IMR-90 (cell line): Measurements from ENCODE around the gene MEGF9. TPM values are rescaled to one million over a fixed set of nuclear protein-coding genes. Genes with fewer than 3 reads are reported as not detected.
A peak's percentile ranks its signal among the peaks of the same experiment; 100 is the strongest.

Experiments used
- ATAC-seq: fragments of 200-7000 bp; cut with Tn5 transposase; 2 replicates; pipeline ENCODE4 v1.9.1; 2020; ENCODE audit warnings: low read depth, mild to moderate bottlenecking, moderate library complexity
- BruUV-seq: library from RNA; stranded (reverse); fragments of 400-500 nt; replicated peaks from 2 replicates; lab custom pipeline; 2021; lab: Mats Ljungman, UMichigan
- CTCF ChIA-PET: fragments of 300-600 bp; formaldehyde crosslinking; extraction: SDS; loops from one replicate; lab custom pipeline; 2021; ENCODE audit warnings: antibody characterized with exemption; lab: Yijun Ruan, JAX
- POLR2A ChIA-PET: fragments of 300-600 bp; sonication (Branson Sonifier 250); formaldehyde crosslinking; loops from one replicate; lab custom pipeline; 2022; ENCODE audit warnings: antibody characterized with exemption; ENCODE audit not compliant: unreplicated experiment; lab: Charles Lee
- DNase-seq: peaks from one replicate; pipeline ENCODE4 v3.0.0; 2013
- H2AFZ ChIP-seq: replicated peaks from 2 replicates; pipeline ENCODE3; 2013; ENCODE audit warnings: low read length, mild to moderate bottlenecking; ENCODE audit not compliant: poor library complexity
- H2AK5ac ChIP-seq: 2 replicates; pipeline ENCODE4 v1.6.1; 2013; ENCODE audit warnings: low read depth, low read length, inconsistent platforms
- H2AK9ac ChIP-seq: replicated peaks from 2 replicates; pipeline ENCODE3; 2013; ENCODE audit warnings: mild to moderate bottlenecking, low read depth, low read length, moderate library complexity; ENCODE audit not compliant: poor library complexity
- H2BK120ac ChIP-seq: 2 replicates; pipeline ENCODE4 v1.6.1; 2013; ENCODE audit warnings: low read depth, low read length, inconsistent platforms
- H2BK15ac ChIP-seq: 3 replicates; pipeline ENCODE4 v1.6.1; 2013; ENCODE audit warnings: low read depth, low read length, inconsistent platforms
- H2BK20ac ChIP-seq: 2 replicates; pipeline ENCODE4 v1.6.1; 2013; ENCODE audit warnings: low read depth, mild to moderate bottlenecking, inconsistent platforms, low read length, moderate library complexity
- H2BK5ac ChIP-seq: 2 replicates; pipeline ENCODE4 v1.6.1; 2013; ENCODE audit warnings: mild to moderate bottlenecking, low read depth, low read length, inconsistent platforms; ENCODE audit not compliant: poor library complexity, severe bottlenecking
- H3K14ac ChIP-seq: replicated peaks from 2 replicates; pipeline ENCODE4 v1.6.1; 2013; ENCODE audit warnings: low read depth, low read length, inconsistent platforms
- H3K18ac ChIP-seq: 2 replicates; pipeline ENCODE4 v1.6.1; 2013; ENCODE audit warnings: low read depth, low read length, control low read depth
- H3K23ac ChIP-seq: 2 replicates; pipeline ENCODE4 v1.6.1; 2013; ENCODE audit warnings: low read depth, low read length, inconsistent platforms
- H3K27ac ChIP-seq: 2 replicates; pipeline ENCODE4 v1.5.1; 2013; ENCODE audit warnings: mild to moderate bottlenecking, control low read depth, low read length; ENCODE audit not compliant: insufficient read depth
- H3K27me3 ChIP-seq: 2 replicates; pipeline ENCODE4 v1.6.1; 2013; ENCODE audit warnings: low read length; ENCODE audit not compliant: control insufficient read depth, insufficient read depth
- H3K36me3 ChIP-seq: 2 replicates; pipeline ENCODE4 v1.6.1; 2013; ENCODE audit warnings: low read length, mixed read lengths; ENCODE audit not compliant: control insufficient read depth, insufficient read depth
- H3K4ac ChIP-seq: 2 replicates; pipeline ENCODE4 v1.6.1; 2013; ENCODE audit warnings: low read depth, low read length, inconsistent platforms
- H3K4me1 ChIP-seq: 2 replicates; pipeline ENCODE4 v1.6.1; 2013; ENCODE audit warnings: low read length, mixed read lengths; ENCODE audit not compliant: control insufficient read depth, insufficient read depth
- H3K4me2 ChIP-seq: 2 replicates; pipeline ENCODE4 v1.6.1; 2013; ENCODE audit warnings: low read depth, mild to moderate bottlenecking, control low read depth, low read length, moderate library complexity
- H3K4me3 ChIP-seq: 2 replicates; pipeline ENCODE4 v1.5.1; 2013; ENCODE audit warnings: low read depth, mild to moderate bottlenecking, control low read depth, low read length, moderate library complexity; ENCODE audit not compliant: insufficient read depth
- H3K56ac ChIP-seq: 2 replicates; pipeline ENCODE4 v1.6.1; 2013; ENCODE audit warnings: low read length, inconsistent platforms; ENCODE audit not compliant: insufficient read depth; ENCODE audit errors: extremely low read depth
- H3K79me1 ChIP-seq, 2 experiments: 2 replicates each; pipeline ENCODE4 v1.6.1; 2013; ENCODE audit warnings: low read length in 2 of 2, inconsistent platforms in 1 of 2, low read depth in 1 of 2
- H3K9ac ChIP-seq: 2 replicates; pipeline ENCODE4 v1.6.1; 2013; ENCODE audit warnings: low read depth, low read length, control low read depth
- H3K9me1 ChIP-seq: 2 replicates; pipeline ENCODE4 v1.6.1; 2013; ENCODE audit warnings: low read length, inconsistent platforms; ENCODE audit not compliant: insufficient read depth
- H3K9me3 ChIP-seq: 2 replicates; pipeline ENCODE4 v1.6.1; 2013; ENCODE audit warnings: low read length; ENCODE audit not compliant: control insufficient read depth, insufficient read depth
- H4K20me1 ChIP-seq: 2 replicates; pipeline ENCODE4 v1.6.1; 2013; ENCODE audit warnings: low read length, inconsistent platforms; ENCODE audit not compliant: insufficient read depth
- H4K5ac ChIP-seq: 2 replicates; pipeline ENCODE4 v1.6.1; 2013; ENCODE audit warnings: mild to moderate bottlenecking, low read depth, low read length, control low read depth
- H4K8ac ChIP-seq, 2 experiments: 2 replicates each; pipeline ENCODE4 v1.6.1; 2013; ENCODE audit warnings: low read depth in 2 of 2, low read length in 2 of 2, control low read depth in 1 of 2, inconsistent platforms in 1 of 2
- H4K91ac ChIP-seq: 2 replicates; pipeline ENCODE4 v1.6.1; 2013; ENCODE audit warnings: low read depth, low read length, inconsistent platforms; ENCODE audit not compliant: insufficient read depth
- BHLHE40 ChIP-seq: fragments of 150-350 bp; IDR thresholded peaks from 2 replicates; pipeline ENCODE4 v1.6.1; 2016; ENCODE audit warnings: mild to moderate bottlenecking, low read depth, low read length
- CEBPB ChIP-seq: IDR thresholded peaks from 2 replicates; pipeline ENCODE4 v1.6.1; 2012; ENCODE audit warnings: low read depth, low read length, improper control_type of control experiment
- CHD1 ChIP-seq: IDR thresholded peaks from 2 replicates; pipeline ENCODE4 v1.6.1; 2012; ENCODE audit warnings: low read depth, low read length, improper control_type of control experiment
- CTCF ChIP-seq: conservative IDR thresholded peaks from 2 replicates; pipeline ENCODE4 v1.5.1; 2012; ENCODE audit warnings: mild to moderate bottlenecking, low read depth, low read length, improper control_type of control experiment
- MAZ ChIP-seq: IDR thresholded peaks from 2 replicates; pipeline ENCODE4 v1.6.1; 2012; ENCODE audit warnings: low read depth, mild to moderate bottlenecking, low read length, improper control_type of control experiment, moderate library complexity, borderline replicate concordance
- MXI1 ChIP-seq: IDR thresholded peaks from 2 replicates; pipeline ENCODE4 v1.6.1; 2012; ENCODE audit warnings: low read depth, mild to moderate bottlenecking, low read length, moderate library complexity, borderline replicate concordance
- RAD21 ChIP-seq: IDR thresholded peaks from 2 replicates; pipeline ENCODE4 v1.6.1; 2012; ENCODE audit warnings: low read length, improper control_type of control experiment
- WGBS, 2 experiments: methylation state at CpG; one replicate each; pipeline versions ENCODE4 v1.1.5 to v1.1.7; 2013; ENCODE audit warnings: missing lambda C conversion rate in 2 of 2; ENCODE audit not compliant: insufficient read length in 1 of 2; ENCODE audit errors: extremely low coverage in 2 of 2; 5-methylcytosine and 5-hydroxymethylcytosine counted together
- dilution Hi-C: fragments of 300-500 bp; cut with HindIII; formaldehyde crosslinking; loops from one replicate; pipeline ENCODE4 v1.14.3; 2018; ENCODE audit warnings: low sequenced_read_pairs; ENCODE audit not compliant: unreplicated experiment
- in situ Hi-C: fragments of 300-500 bp; cut with MboI; formaldehyde crosslinking; loops from 3 replicates; pipeline ENCODE4 v1.14.3; 2019; ENCODE audit warnings: low sequenced_read_pairs, inconsistent platforms, mixed read lengths
- intact Hi-C: fragments of 100-400 bp; cut with micrococcal nuclease; formaldehyde crosslinking; loops from 2 replicates; pipeline ENCODE4 v1.10.0; 2022
- polyA plus RNA-seq, 3 experiments: library from polyadenylated mRNA; depleted of rRNA; stranded (reverse); fragments of >200 nt; gene quantifications; 2 replicates each; pipeline ENCODE4 v1.2.3, GENCODE V29; 2012; ENCODE audit warnings: low replicate concordance in 1 of 3
- total RNA-seq: library from RNA; depleted of rRNA; stranded (reverse); fragments of >200 nt; gene quantifications from 2 replicates; pipeline ENCODE4 v1.2.3, GENCODE V29; 2012
- TF ChIP-seq, protein P1 (sequence below): fragments of 150-350 bp; IDR thresholded peaks from 2 replicates; pipeline ENCODE4 v1.6.1; 2016; ENCODE audit warnings: low read depth, mild to moderate bottlenecking, low read length, moderate library complexity, borderline replicate concordance

MEGF9 gene
- total and polyA plus RNA-seq, 2 of the 4 experiments (the other 2 are of a cell fraction) = 3.4 TPM

GRCh38 chr9:120689860-120690259 is 24.4 kb downstream of the MEGF9 start:
- Histone ChIP-seq H4K8ac (no peak overlapping the region), H2BK15ac (no peak overlapping the region), H3K4me2 (no peak overlapping the region), H4K91ac (no peak overlapping the region), H3K36me3 (no peaks in the 10 kb centered on the region), H2AFZ (no peak overlapping the region), H2AK5ac (no peak overlapping the region), H3K4me3 (no peak overlapping the region), H3K18ac (no peak overlapping the region), H3K9me1 (peaks cover 3% of the 10 kb centered on the region), H3K4ac (no peak overlapping the region), H3K9me3 (no peaks in the 10 kb centered on the region), H3K9ac (no peak overlapping the region), H4K5ac (no peak overlapping the region; the same call in 1 of the 2 replicates), H3K79me1 (peaks cover 15 to 31% of the 10 kb centered on the region in 2 experiments; a peak in 3 of 4 replicates), H3K23ac (no peak overlapping the region), H2BK120ac (no peak overlapping the region), H3K4me1 (peaks cover 10% of the 10 kb centered on the region), H2BK20ac (no peak overlapping the region), H3K56ac (no peak overlapping the region), H2AK9ac (no peak overlapping the region), H3K14ac (no peak overlapping the region), H2BK5ac (no peak overlapping the region), H4K20me1 (no peaks in the 10 kb centered on the region), H3K27ac (no peak overlapping the region), H3K27me3 (no peaks in the 10 kb centered on the region)
- TF ChIP-seq RAD21 (no peak), CHD1 (no peak), CTCF (no peak), CEBPB (no peak), MXI1 (no peak), MAZ (no peak), BHLHE40 (no peak)
- TF ChIP-seq, protein P1, sequence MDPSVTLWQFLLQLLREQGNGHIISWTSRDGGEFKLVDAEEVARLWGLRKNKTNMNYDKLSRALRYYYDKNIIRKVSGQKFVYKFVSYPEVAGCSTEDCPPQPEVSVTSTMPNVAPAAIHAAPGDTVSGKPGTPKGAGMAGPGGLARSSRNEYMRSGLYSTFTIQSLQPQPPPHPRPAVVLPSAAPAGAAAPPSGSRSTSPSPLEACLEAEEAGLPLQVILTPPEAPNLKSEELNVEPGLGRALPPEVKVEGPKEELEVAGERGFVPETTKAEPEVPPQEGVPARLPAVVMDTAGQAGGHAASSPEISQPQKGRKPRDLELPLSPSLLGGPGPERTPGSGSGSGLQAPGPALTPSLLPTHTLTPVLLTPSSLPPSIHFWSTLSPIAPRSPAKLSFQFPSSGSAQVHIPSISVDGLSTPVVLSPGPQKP = no peak
- WGBS, 2 experiments = 100% methylated on average over 1 of the region's 3 CpGs; no CpG with 5 or more reads in 1 of the 2 experiments
- DNase-seq (peak; percentile 46), ATAC-seq (no peak)
- dilution Hi-C loops = no loop called here
- ChIA-PET CTCF (interaction anchor here (1.0 kb wide), 1 partner anchor 21 kb away, joined by 3 read pairs; no protein-coding TSS in a partner anchor), POLR2A (no interaction called here)
- no TSS peak for BruUV-seq
- in situ Hi-C loops = no loop called here
- intact Hi-C loops = loop anchor here (5.0 kb wide), 1 partner anchor 63 kb away; no protein-coding TSS in a partner anchor
